Right kidney (tissue), 1 donor: ENCODE measurements around the gene SERPINB2.
"Not testable (repeated sequence)": the region's sequence is repeated elsewhere in the genome, so short reads cannot be mapped to it uniquely, and the experiment has no call there.

Experiments
- DNase-seq: peaks from one replicate; pipeline ENCODE4 v3.0.0-alpha.2; 2016

SERPINB2 gene

GRCh38 chr18:63936156-63936931, 48.8 kb downstream of the SERPINB2 start:
- DNase-seq: peak; percentile 56

GRCh38 chr18:63936932-63937393, 49.5 kb downstream of the SERPINB2 start:
- DNase-seq: no peak

- no peak for DNase-seq
These were observed 52.5 kb downstream of the SERPINB2 start for GRCh38 chr18:63940008-63940407.

- DNase-seq: not testable (repeated sequence)
These were observed 53.1 kb downstream of the SERPINB2 start for GRCh38 chr18:63940543-63941050.

GRCh38 chr18:63947051-63947790, 59.7 kb downstream of the SERPINB2 start:
- no peak for DNase-seq

GRCh38 chr18:63949068-63949737, 61.7 kb downstream of the SERPINB2 start, which contains the start of gene HMSD:
Gene HMSD (plus strand): TSS chr18:63949301. CDS start chr18:63953456, 4,155 bp downstream.
- DNase-seq: peak; percentile 44

- no peak for DNase-seq
These were observed 63.8 kb downstream of the SERPINB2 start for GRCh38 chr18:63951302-63951705.
